Body of pancreas (tissue), 4 donors: ENCODE measurements around the gene LCN9. TPM values are rescaled to one million over a fixed set of nuclear protein-coding genes. Genes with fewer than 3 reads are reported as not detected.
"Not testable (repeated sequence)": the region's sequence is repeated elsewhere in the genome, so short reads cannot be mapped to it uniquely, and the experiment has no call there.

ENCODE experiments used
- ATAC-seq: fragments of 150-250 bp; one replicate; pipeline ENCODE4 v1.9.1; 2016
- DNase-seq, 4 donors: peaks; one replicate each; pipeline ENCODE4 v3.0.0-alpha.2; 2019
- H3K27ac ChIP-seq, 4 donors: fragments of 200-600 bp; sonication (generic); 1 replicate in 3 of 4; 2 replicates in 1 of 4; pipeline versions ENCODE4 v1.5.1 to v1.6.1; 2016 to 2019; ENCODE audit warnings: mild to moderate bottlenecking in 1 of 4, mixed read lengths in 1 of 4, moderate library complexity in 1 of 4
- H3K27me3 ChIP-seq, 2 donors: fragments of 200-600 bp; sonication (generic); one replicate each; pipeline ENCODE4 v1.6.0; 2016; ENCODE audit warnings: mild to moderate bottlenecking in 1 of 2
- H3K36me3 ChIP-seq, 2 donors: fragments of 200-600 bp; sonication (generic); replicated peaks in 1 of 2; 2 replicates each; pipeline ENCODE4 v1.5.1; 2016; ENCODE audit warnings: low read depth in 2 of 2; ENCODE audit not compliant: insufficient read depth in 1 of 2
- H3K4me1 ChIP-seq: fragments of 200-600 bp; sonication (generic); one replicate; pipeline ENCODE4 v1.6.0; 2016
- H3K4me3 ChIP-seq, 2 donors: fragments of 200-600 bp; sonication (generic); 1 replicate in 1 of 2; 2 replicates in 1 of 2; pipeline ENCODE4 v1.5.1; 2016 to 2019
- H3K9me3 ChIP-seq, 3 donors: fragments of 200-600 bp; sonication (generic); 1 replicate in 2 of 3; 2 replicates in 1 of 3; pipeline ENCODE4 v1.5.1; 2016
- POLR2A ChIP-seq, 3 donors: fragments of 450-650 bp; IDR thresholded peaks; one replicate each; pipeline ENCODE4 v1.6.1; 2016; ENCODE audit warnings: antibody characterized with exemption in 3 of 3, mild to moderate bottlenecking in 2 of 3
- WGBS, 2 donors: methylation state at CpG; one replicate each; pipeline ENCODE4 v1.1.5; 2017; 5-methylcytosine and 5-hydroxymethylcytosine counted together
- intact Hi-C: fragments of 100-400 bp; cut with DNase I; formaldehyde crosslinking; loops from one replicate; pipeline ENCODE4 v1.15.1; 2023
- total RNA-seq, 2 donors: library from RNA; depleted of rRNA; stranded (reverse); fragments of >200 nt; gene quantifications; one replicate each; pipeline ENCODE4 v1.1.0, GENCODE V29; 2016
- TF ChIP-seq, protein P1 (sequence below), 7 experiments: fragments of 450-650 bp in 4 of 7; fragments of 200-600 bp in 3 of 7; sonication (generic) in 3 of 7; IDR thresholded peaks; one replicate each; pipeline ENCODE4 v1.5.1; 2016 to 2019; ENCODE audit warnings: antibody characterized with exemption in 7 of 7

LCN9 gene
- total RNA-seq, 2 donors from 2014 or later = not detected

DNA sequence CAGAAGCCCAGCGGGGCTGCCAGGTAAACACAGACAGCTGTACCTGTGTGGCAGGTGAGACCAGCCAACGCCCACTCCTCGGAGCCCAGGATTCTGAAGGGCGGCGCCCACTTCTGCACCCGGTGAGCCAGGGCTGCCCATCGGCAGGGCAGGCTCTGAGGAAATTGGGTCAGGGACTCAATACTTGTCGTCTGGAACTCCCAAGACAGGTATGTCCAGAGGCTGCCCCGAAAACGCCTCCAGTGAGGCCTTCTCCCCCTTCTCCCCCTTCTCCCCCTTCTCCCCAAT, 43.6 kb upstream of the LCN9 start:
- DNase-seq (no peak), ATAC-seq (no peak)
- H3K27me3 ChIP-seq = no peaks in the 10 kb centered on the region
- TF ChIP-seq, protein P1, sequence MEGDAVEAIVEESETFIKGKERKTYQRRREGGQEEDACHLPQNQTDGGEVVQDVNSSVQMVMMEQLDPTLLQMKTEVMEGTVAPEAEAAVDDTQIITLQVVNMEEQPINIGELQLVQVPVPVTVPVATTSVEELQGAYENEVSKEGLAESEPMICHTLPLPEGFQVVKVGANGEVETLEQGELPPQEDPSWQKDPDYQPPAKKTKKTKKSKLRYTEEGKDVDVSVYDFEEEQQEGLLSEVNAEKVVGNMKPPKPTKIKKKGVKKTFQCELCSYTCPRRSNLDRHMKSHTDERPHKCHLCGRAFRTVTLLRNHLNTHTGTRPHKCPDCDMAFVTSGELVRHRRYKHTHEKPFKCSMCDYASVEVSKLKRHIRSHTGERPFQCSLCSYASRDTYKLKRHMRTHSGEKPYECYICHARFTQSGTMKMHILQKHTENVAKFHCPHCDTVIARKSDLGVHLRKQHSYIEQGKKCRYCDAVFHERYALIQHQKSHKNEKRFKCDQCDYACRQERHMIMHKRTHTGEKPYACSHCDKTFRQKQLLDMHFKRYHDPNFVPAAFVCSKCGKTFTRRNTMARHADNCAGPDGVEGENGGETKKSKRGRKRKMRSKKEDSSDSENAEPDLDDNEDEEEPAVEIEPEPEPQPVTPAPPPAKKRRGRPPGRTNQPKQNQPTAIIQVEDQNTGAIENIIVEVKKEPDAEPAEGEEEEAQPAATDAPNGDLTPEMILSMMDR (IDR thresholded peaks at IDR 0.05) = no peak
- TF ChIP-seq POLR2A (IDR thresholded peaks at IDR 0.05) = no peak
- no peaks in the 10 kb centered on the region for H3K4me1 ChIP-seq
- H3K36me3 ChIP-seq = no peaks in the 10 kb centered on the region
- no peaks in the 10 kb centered on the region for H3K9me3 ChIP-seq
- intact Hi-C loops = no loop called here
- H3K4me3 ChIP-seq = no peak overlapping the region
- H3K27ac ChIP-seq = no peak overlapping the region
- 59 to 67% methylated on average over 10 of the region's 10 CpGs for WGBS, 2 donors

DNA sequence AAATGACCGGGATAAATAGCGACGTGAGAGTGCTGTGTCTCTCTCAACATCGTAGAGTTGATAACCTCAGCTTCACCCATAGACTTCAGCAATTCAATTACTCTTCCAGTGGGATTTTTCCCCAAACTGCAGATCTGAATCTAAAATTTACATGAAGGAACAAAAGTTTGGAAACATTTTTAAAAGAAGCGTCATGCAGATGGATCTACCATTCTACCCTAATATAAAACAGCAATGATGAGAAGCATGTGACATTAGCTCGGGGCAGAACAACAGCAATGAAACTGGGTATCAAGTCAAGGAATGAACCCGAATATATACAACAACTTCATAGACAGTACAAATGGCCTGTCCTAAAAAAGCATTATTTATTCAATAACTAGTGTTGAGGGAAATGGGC, 42.6 kb upstream of the LCN9 start:
- ATAC-seq (no peak), DNase-seq (no peak)
- no peak for TF ChIP-seq POLR2A (IDR thresholded peaks at IDR 0.05)
- TF ChIP-seq, protein P1 (IDR thresholded peaks at IDR 0.05) = no peak
- Histone ChIP-seq H3K4me1 (no peaks in the 10 kb centered on the region), H3K36me3 (no peaks in the 10 kb centered on the region), H3K9me3 (no peaks in the 10 kb centered on the region), H3K27ac (no peak overlapping the region), H3K27me3 (no peaks in the 10 kb centered on the region), H3K4me3 (no peak overlapping the region)
- WGBS, 2 donors = 54 to 60% methylated on average over 7 of the region's 7 CpGs
- intact Hi-C loops = no loop called here

DNA sequence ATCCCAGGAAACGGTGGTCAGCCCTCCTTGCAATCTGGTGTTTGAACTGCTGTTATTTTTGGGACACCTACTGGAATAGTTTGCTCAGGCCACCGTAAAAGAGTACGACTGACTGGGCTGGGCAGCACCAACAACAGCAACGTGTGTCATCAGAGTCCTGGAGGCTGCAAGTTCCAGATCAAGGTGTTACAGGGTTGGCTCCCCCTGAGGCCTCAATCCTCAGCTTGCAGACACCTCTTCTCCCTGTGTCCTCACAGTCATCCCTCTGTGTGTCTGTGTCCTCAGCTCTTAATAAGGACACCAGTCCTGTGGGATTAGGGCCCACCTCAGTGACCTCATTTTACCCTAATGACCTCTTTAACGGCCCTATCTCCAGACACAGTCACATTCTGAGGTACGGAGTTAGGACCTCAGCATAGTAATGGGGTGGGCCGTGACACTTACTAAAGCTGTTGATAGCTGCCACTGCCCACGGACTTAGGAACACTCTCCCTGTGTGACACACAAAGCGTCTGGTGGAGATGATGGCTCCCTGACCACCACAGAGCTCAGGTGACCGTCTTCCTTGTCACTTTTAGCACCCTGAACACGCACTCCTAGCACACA, 40.6 kb upstream of the LCN9 start:
- DNase-seq (no peak), ATAC-seq (no peak)
- intact Hi-C loops = no loop called here
- TF ChIP-seq POLR2A (IDR thresholded peaks at IDR 0.05) = no peak
- TF ChIP-seq, protein P1 (IDR thresholded peaks at IDR 0.05) = no peak
- Histone ChIP-seq H3K36me3 (no peaks in the 10 kb centered on the region), H3K4me3 (no peak overlapping the region), H3K27ac (no peak overlapping the region), H3K27me3 (no peaks in the 10 kb centered on the region), H3K9me3 (no peaks in the 10 kb centered on the region), H3K4me1 (no peaks in the 10 kb centered on the region)
- 52 to 62% methylated on average over 10 to 11 of the region's 11 CpGs for WGBS, 2 donors

DNA sequence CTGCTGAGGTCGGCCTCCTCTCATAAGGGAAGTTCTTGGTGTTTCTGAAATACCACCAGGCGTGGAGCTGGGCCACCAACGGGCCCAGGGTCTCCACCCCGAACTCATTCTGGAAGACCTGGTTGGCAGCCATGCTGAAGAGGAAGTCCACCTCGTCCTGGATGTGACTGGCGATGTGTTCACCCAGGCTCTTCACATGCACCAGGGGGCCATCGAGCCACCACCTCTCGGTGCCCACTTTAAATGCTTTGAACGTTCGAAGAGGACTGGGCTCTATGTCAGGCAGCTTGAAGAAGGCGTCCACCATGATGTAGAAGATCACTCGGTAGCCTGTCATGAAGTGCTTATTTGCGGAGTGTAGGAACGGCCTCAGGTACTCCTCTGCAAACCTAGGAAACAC, 38.8 kb upstream of the LCN9 start:
- Histone ChIP-seq H3K36me3 (no peaks in the 10 kb centered on the region), H3K4me1 (no peaks in the 10 kb centered on the region), H3K9me3 (no peaks in the 10 kb centered on the region), H3K27ac (no peak overlapping the region), H3K27me3 (no peaks in the 10 kb centered on the region), H3K4me3 (no peak overlapping the region)
- TF ChIP-seq, protein P1 (IDR thresholded peaks at IDR 0.05) = no peak
- TF ChIP-seq POLR2A (IDR thresholded peaks at IDR 0.05) = no peak
- intact Hi-C loops = no loop called here
- ATAC-seq (no peak), DNase-seq (no peak)
- WGBS, 2 donors = 78 to 84% methylated on average over 14 of the region's 14 CpGs

- H3K4me1 ChIP-seq = no peaks in the 10 kb centered on the region
- DNase-seq (no peak), ATAC-seq (no peak)
- no peak overlapping the region for H3K27ac ChIP-seq
- H3K27me3 ChIP-seq = peaks cover 0 to 2% of the 10 kb centered on the region in 2 donors
- no peak for TF ChIP-seq POLR2A (IDR thresholded peaks at IDR 0.05)
- TF ChIP-seq, protein P1 (IDR thresholded peaks at IDR 0.05) = no peak
- no peaks in the 10 kb centered on the region for H3K36me3 ChIP-seq
- no peaks in the 10 kb centered on the region for H3K9me3 ChIP-seq
- 78 to 79% methylated on average over 10 of the region's 10 CpGs for WGBS, 2 donors
- H3K4me3 ChIP-seq = no peak overlapping the region
- intact Hi-C loops = no loop called here
These were observed 30.3 kb upstream of the LCN9 start for GRCh38 chr9:135632841-135633240.

GRCh38 chr9:135636930-135637530, 26.1 kb upstream of the LCN9 start:
- ATAC-seq, H3K27me3 ChIP-seq, intact Hi-C loops, DNase-seq, H3K36me3 ChIP-seq, H3K27ac ChIP-seq, H3K9me3 ChIP-seq, H3K4me1 ChIP-seq, H3K4me3 ChIP-seq: not testable (repeated sequence)
- 63 to 67% methylated on average over 7 of the region's 7 CpGs for WGBS, 2 donors
